Skeletal muscle satellite cell (primary cell): ENCODE measurements around the gene WDR87.
A peak's percentile ranks its signal among the peaks of the same experiment; 100 is the strongest.
"Not testable (repeated sequence)": the region's sequence is repeated elsewhere in the genome, so short reads cannot be mapped to it uniquely, and the experiment has no call there.

Experiments used
- H3K27me3 ChIP-seq: 2 replicates; pipeline ENCODE4 v1.7.0; 2013; ENCODE audit warnings: low read length; ENCODE audit not compliant: control insufficient read depth, insufficient read depth
- H3K36me3 ChIP-seq: 2 replicates; pipeline ENCODE4 v1.7.0; 2013; ENCODE audit warnings: mild to moderate bottlenecking, control low read depth, low read length; ENCODE audit not compliant: insufficient read depth
- H3K4me1 ChIP-seq: 2 replicates; pipeline ENCODE4 v1.7.0; 2013; ENCODE audit warnings: low read length; ENCODE audit not compliant: control insufficient read depth, insufficient read depth
- H3K4me2 ChIP-seq: 2 replicates; pipeline ENCODE4 v1.7.0; 2013; ENCODE audit warnings: mild to moderate bottlenecking, low read length
- H3K4me3 ChIP-seq: 2 replicates; pipeline ENCODE4 v1.7.0; 2013; ENCODE audit warnings: low read length
- H3K9ac ChIP-seq: 2 replicates; pipeline ENCODE4 v1.7.0; 2013; ENCODE audit warnings: mild to moderate bottlenecking, low read depth, low read length, moderate library complexity
- H3K9me3 ChIP-seq: replicated peaks from 2 replicates; pipeline ENCODE4 v1.7.0; 2013; ENCODE audit warnings: mild to moderate bottlenecking, control low read depth, low read length

Gene WDR87

DNA sequence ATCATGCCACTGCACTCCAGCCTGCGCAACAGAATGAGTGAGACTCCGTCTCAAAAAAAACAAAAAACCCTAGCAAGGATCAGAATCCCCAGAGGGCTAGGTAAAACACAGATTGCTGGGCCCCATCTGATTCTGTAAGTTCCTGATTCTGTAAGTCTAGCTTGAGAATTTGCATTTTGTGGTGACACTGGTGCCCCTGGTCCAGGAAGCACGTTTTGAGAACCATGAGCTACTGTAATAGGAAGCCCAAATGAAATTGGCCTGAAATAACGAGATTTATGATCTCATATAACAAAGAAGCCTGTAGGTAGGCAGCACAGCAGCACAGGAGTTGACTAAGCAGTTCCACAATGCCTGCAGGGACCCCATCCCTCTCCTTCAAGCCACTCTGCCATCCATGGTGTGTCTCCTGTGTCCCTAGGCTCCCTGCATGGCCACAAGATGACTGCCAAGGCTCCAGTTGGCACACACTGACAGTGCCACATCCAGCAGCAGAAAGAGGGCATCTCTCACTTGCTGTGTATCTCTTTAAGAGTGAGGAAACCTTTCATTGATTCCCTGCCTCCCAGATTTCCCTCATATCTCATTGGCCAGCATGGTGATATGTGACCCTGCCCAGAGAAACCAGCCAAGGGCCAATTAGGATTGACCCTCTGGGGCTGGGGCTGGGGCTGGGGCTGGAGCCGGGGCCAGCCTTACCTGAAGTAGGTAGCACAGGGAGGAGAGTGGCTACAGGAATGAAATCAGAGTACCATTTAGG, 22.3 kb upstream of the WDR87 start:
- Histone ChIP-seq H3K9ac (no peak overlapping the region), H3K9me3 (no peaks in the 10 kb centered on the region), H3K36me3 (no peaks in the 10 kb centered on the region), H3K4me3 (no peak overlapping the region), H3K4me2 (no peak overlapping the region), H3K27me3 (no peaks in the 10 kb centered on the region), H3K4me1 (peaks cover 29% of the 10 kb centered on the region)

DNA sequence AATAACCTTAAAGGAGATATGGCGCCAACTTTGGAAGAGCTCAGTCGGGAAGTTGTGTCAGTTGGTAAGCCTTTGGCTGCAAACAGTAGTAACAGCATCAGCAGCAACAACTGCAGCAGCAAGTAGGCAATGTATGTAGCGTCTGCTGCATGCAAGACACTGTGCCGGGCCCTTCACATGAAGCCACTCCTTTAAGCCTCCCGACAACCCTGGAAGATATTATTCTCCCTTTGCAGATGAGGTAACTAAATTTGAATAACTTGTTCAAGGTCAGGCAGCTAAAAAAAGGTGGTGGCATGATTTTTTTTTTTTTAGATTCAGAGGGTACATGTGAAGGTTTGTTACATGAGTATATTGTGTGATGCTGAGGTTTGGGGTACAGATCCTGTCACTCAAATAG, 20.3 kb upstream of the WDR87 start:
- Histone ChIP-seq H3K36me3 (peaks cover 4% of the 10 kb centered on the region), H3K27me3 (no peaks in the 10 kb centered on the region), H3K4me3 (no peak overlapping the region), H3K9ac (no peak overlapping the region), H3K4me1 (peaks cover 10% of the 10 kb centered on the region), H3K4me2 (no peak overlapping the region), H3K9me3 (no peaks in the 10 kb centered on the region)

DNA sequence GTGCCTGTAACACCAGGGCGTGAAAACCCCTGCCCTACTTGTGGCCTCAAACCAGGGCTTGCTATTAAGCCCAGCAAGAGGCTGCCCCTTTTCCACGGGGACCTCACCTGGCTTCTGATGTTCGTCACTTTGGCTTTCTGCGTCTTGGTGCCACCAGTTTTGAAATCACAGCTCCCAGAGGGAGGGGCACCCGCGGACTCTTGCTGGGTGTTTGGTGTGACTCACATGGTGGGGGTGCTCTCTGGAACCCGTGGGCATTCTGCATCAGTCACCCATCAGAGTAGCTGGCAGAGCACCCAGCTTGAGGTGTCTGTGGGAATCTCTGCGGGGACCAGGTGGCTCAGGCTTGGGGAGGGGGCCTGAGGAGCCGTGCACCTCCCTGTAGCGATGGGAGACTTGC, 19.9 kb upstream of the WDR87 start:
- Histone ChIP-seq H3K4me2 (no peak overlapping the region), H3K9me3 (no peaks in the 10 kb centered on the region), H3K4me3 (no peak overlapping the region), H3K36me3 (peaks cover 6% of the 10 kb centered on the region), H3K27me3 (no peaks in the 10 kb centered on the region), H3K4me1 (peaks cover 6% of the 10 kb centered on the region), H3K9ac (no peak overlapping the region)

DNA sequence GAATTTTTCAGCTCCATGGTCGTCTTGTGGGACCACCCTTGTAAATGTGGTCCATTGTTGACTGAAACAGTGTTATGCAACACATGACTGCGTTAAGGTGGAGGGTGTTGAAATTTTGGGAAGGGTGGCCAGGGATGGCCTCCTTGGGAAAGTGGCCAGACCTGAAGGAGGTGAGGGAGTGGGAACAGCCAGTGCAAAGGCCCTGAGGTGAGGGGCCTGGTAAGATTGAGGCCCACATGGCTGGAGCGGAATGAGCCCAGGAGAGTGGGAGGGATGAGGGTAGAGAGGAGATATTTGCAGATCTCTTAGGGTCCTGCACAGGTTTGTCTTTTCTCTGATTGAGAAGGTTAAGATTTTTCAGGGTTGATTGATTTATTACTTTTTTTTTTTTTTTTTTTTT, 18.8 kb upstream of the WDR87 start:
- no peak overlapping the region for H3K9ac ChIP-seq
- H3K4me1 ChIP-seq, result no peaks in the 10 kb centered on the region
- no peak overlapping the region for H3K4me2 ChIP-seq
- H3K9me3 ChIP-seq, result no peaks in the 10 kb centered on the region
- peaks cover 10% of the 10 kb centered on the region for H3K36me3 ChIP-seq
- no peaks in the 10 kb centered on the region for H3K27me3 ChIP-seq
- H3K4me3 ChIP-seq, result no peak overlapping the region

DNA sequence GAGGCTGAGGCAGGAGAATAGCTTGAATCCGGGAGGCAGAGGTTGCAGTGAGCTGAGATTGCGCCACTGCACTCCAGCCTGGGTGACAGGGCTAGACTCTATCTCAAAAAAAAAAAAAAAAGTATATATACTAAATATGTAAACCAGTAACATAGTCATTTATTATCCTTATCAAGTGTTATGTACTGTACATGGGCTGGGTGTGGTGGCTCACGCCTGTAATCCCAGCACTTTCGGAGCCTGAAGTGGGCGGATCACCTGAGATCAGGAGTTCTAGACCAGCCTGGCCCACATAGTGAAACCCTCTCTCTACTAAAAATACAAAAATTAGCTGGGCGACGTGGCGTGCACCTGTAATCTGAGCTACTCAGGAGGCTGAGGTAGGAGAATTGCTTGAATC, 18.2 kb upstream of the WDR87 start:
- not testable (repeated sequence) for H3K4me2 ChIP-seq, H3K36me3 ChIP-seq, H3K9me3 ChIP-seq, H3K27me3 ChIP-seq, H3K9ac ChIP-seq, H3K4me1 ChIP-seq, H3K4me3 ChIP-seq

DNA sequence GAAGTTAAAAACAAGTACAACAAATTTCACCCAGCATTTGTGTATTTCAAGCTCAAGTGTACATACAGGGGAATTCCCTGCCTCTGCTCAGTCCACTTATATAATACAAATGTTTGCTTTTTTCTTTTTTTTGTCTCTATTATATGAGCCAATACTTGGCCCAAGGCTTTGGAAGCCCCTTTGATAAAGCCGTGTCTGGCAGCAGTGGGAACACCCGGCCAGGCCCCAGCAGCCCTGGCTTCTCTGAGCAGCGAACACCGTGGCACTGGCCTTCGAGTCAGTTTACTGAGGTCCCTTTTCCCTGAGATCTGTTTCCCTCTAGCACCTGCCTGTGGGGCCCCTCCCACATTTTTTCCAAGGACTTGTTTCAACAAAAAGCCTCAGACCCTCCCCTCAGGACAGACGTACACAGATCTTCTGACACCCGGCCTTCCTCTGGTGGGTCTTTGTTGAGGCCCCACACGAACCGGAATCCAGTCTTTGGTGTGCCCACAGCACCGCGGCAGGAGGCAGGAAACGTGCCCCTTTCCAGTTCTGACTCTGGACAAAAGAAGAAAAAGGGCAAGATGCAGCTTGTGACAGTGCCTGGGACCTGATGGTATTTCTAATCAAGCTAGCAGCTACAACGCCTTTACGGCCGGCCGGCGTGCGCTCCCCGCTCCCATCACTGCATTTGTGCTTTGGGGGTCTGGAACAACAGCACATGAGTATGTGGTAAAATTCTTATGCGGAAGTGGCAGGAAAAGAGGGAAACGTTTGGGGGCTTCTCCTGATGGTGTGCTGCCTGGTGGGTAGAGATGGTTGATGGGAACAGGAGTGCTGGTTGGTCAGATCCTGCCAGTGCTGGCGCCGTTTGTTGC, 14.4 kb upstream of the WDR87 start:
- no peaks in the 10 kb centered on the region for H3K27me3 ChIP-seq
- H3K9ac ChIP-seq, result no peak overlapping the region
- H3K4me3 ChIP-seq, result no peak overlapping the region
- no peaks in the 10 kb centered on the region for H3K9me3 ChIP-seq
- peaks cover 10% of the 10 kb centered on the region for H3K36me3 ChIP-seq
- no peak overlapping the region for H3K4me2 ChIP-seq
- no peaks in the 10 kb centered on the region for H3K4me1 ChIP-seq

DNA sequence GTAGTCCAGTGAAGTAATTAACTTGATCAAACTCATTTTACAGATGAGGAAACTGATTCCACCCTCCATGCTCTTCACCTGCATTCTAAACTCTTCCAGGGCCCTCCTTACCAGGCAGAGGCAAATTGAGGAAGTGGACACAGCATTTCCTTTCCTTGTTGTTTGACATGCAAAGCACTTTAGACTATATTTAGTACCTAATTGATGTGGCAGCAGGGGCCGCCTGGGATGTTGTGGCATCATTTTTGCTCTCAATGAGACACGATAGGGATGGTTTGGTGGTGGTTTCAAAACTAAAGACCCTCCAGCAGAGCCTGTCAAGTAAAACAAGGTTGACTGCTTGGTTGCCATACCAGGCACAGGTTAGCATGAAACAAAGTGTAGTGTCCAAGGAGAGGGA, 8.5 kb upstream of the WDR87 start:
- no peak overlapping the region for H3K9ac ChIP-seq

DNA sequence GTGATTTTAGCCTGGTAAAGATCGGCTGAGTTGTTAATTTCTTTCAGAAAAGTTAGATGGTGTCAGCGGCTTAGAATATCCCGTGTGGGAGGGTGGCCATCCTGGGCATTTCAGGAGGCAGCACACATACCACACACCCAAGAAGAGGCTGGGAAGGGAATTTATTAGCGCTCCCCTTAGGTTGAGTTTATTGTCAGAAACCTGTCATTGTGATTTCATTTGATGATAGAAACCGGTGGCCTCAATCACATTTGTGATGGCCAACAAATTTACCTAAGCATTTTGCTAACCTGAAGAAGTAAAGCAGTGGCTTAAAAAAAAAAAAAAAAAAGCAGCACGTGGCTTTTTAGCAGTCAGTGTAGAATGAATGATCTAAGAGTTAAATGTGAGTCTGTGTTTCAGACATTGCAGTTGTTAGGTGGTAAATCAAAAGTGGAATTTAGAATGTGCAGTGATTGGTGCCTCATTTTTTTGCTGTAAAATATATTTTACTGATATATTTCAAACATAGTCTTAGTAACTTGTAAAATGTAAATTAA, 3.3 kb upstream of the WDR87 start:
- Histone ChIP-seq H3K27me3 (no peaks in the 10 kb centered on the region), H3K4me3 (peak overlapping the region; percentile 53), H3K4me2 (peak overlapping the region; percentile 91), H3K9ac (peak overlapping the region; percentile 36), H3K36me3 (no peaks in the 10 kb centered on the region), H3K4me1 (peaks cover 25% of the 10 kb centered on the region), H3K9me3 (no peaks in the 10 kb centered on the region)

More for the DNA sequence above, 8.5 kb upstream of the WDR87 start:
- Histone ChIP-seq H3K4me1 (no peaks in the 10 kb centered on the region), H3K9me3 (no peaks in the 10 kb centered on the region), H3K27me3 (no peaks in the 10 kb centered on the region), H3K4me2 (no peak overlapping the region), H3K36me3 (no peaks in the 10 kb centered on the region), H3K4me3 (no peak overlapping the region)

DNA sequence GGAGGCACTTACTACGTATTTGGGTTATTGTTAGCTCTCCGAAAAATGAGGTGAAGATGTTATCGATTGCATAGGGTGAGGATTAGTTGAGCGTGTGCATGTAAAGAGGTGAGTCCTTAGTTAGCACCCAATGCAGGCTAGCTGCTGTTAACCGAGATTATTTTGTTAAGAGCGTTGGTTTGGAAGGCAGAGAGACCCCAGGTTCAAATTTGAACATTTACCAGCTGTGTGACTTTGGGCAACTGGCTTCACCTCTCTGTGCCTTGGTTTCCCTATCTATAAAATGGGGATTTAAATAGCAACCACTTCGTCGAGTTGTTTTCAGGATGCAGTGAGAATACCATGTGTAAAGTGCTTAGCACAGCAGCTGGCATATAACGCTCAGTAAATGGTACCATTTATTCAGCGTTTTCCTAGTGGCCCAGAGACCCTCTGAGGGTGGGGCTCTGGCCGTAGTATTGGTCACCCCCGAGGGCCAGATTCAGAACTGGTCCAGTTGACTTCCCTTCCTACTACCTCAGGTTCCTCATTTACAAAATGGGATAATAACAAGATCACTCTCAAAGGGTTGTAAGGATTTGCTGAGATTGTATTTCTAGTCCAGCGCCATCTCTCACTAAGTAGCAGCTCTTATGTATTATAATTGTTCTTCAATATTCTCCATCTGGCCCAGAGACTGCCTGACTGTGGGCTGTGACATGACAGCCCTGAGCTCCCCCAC, 1.5 kb upstream of the WDR87 start:
- no peaks in the 10 kb centered on the region for H3K27me3 ChIP-seq
- H3K4me3 ChIP-seq, result peak overlapping the region; percentile 90
- peaks cover 25% of the 10 kb centered on the region for H3K4me1 ChIP-seq
- peak overlapping the region; percentile 91 for H3K9ac ChIP-seq
- no peaks in the 10 kb centered on the region for H3K36me3 ChIP-seq
- H3K4me2 ChIP-seq, result peak overlapping the region; percentile 91
- no peaks in the 10 kb centered on the region for H3K9me3 ChIP-seq

DNA sequence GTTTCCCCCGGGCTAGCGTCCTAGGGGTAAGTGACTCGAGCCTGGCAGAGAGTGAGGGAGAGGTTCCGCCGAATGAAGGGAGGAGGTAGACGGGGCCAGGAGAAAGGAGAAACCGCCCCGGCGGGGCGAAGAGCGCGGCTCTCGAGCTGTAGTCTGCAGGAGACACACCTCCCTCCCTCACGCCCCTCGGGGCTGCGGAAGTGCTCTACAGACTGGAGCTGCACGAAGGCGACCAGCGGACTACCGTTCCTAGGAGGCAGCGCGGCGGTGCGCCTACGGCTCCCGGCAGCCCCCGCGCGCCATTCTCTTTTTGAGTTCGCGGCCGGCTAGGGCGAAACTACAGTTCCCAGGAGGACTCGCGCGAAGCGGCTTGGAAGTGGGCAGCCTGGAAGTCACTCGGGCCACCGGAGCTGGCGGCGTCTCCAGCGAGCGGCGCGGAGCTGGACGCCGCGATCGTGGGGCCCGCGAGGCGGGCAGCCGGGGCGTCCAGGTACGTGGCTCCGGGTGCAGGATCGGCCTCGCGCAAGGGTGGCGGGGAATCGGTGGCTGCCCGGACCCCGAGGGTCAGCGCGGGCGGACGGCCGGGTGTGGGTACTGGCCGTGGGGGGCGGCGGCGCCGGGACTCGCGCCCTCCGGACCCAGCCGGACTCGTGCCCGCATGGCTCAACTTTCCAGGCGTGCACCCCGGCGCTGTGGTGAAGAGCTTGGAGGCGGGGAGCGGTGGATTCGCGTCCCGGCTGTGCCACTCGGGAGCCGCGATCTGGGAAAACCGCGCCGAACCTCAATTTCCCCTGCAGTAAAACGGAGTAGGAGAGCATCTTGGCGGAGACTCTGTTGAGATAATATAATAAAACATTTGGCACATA, 708 bp upstream of the WDR87 start, which contains the start of gene SIPA1L3:
SIPA1L3 (plus strand) TSS at position 340 of the 866 bp plus-strand sequence. CDS start 174,358 bp downstream, outside the sequence.
- Histone ChIP-seq H3K27me3 (no peaks in the 10 kb centered on the region), H3K4me1 (peaks cover 25% of the 10 kb centered on the region), H3K36me3 (no peaks in the 10 kb centered on the region), H3K9ac (peak within 1 kb of the TSS; percentile 91), H3K4me3 (peak within 1 kb of the TSS; percentile 90), H3K9me3 (no peaks in the 10 kb centered on the region), H3K4me2 (peak within 1 kb of the TSS; percentile 91)
